A549 (cell line): ENCODE measurements around the gene MON2.

Experiments
- CHD4 ChIP-seq: fragments of 200-600 bp; sonication (generic); IDR thresholded peaks from 2 replicates; pipeline ENCODE4 v1.6.1; 2016; ENCODE audit warnings: antibody characterized with exemption, mild to moderate bottlenecking, borderline replicate concordance
- EHMT2 ChIP-seq: fragments of 200-600 bp; sonication (generic); IDR thresholded peaks from 2 replicates; pipeline ENCODE4 v1.6.1; 2016; ENCODE audit warnings: antibody characterized with exemption, low read depth, mild to moderate bottlenecking, moderate library complexity
- EP300 ChIP-seq, 2 experiments: fragments of >200 bp; sonication (Bioruptor Twin); formaldehyde crosslinking; IDR thresholded peaks; 2 replicates in 1 of 2; 3 replicates in 1 of 2; pipeline ENCODE4 v1.6.1; 2016 to 2017
- HOXA7 ChIP-seq: fragments of 250-450 bp; sonication (Bioruptor Pico); IDR thresholded peaks from 2 replicates; pipeline ENCODE4 v1.5.0; 2020; ENCODE audit warnings: mild to moderate bottlenecking, moderate library complexity
- JUN ChIP-seq, 2 experiments: fragments of >200 bp; sonication (Bioruptor Twin); formaldehyde crosslinking; IDR thresholded peaks; 2 replicates in 1 of 2; 3 replicates in 1 of 2; pipeline ENCODE4 v1.6.1; 2016 to 2017
- MYC ChIP-seq: IDR thresholded peaks from 2 replicates; pipeline ENCODE4 v1.6.1; 2012; ENCODE audit warnings: mild to moderate bottlenecking, inconsistent platforms, low read length, improper control_type of control experiment, borderline replicate concordance
- POLR2A ChIP-seq: IDR thresholded peaks from 2 replicates; pipeline ENCODE4 v1.6.1; 2012; ENCODE audit warnings: mild to moderate bottlenecking, low read length
- RAD21 ChIP-seq, 2 experiments: fragments of >200 bp in 1 of 2; sonication (Bioruptor Twin) in 1 of 2; formaldehyde crosslinking in 1 of 2; IDR thresholded peaks in 1 of 2; conservative IDR thresholded peaks in 1 of 2; 2 replicates in 1 of 2; 3 replicates in 1 of 2; pipeline ENCODE4 v1.6.1; 2012 to 2018; ENCODE audit warnings: inconsistent platforms in 1 of 2
- RFX5 ChIP-seq: fragments of 450-650 bp; IDR thresholded peaks from 2 replicates; pipeline ENCODE4 v1.7.1; 2014; ENCODE audit warnings: antibody characterized with exemption, mild to moderate bottlenecking, moderate library complexity
- SMC3 ChIP-seq: fragments of >200 bp; sonication (Bioruptor Twin); formaldehyde crosslinking; IDR thresholded peaks from 3 replicates; pipeline ENCODE4 v1.6.1; 2018; ENCODE audit warnings: inconsistent platforms
- USF2 ChIP-seq: fragments of 450-650 bp; IDR thresholded peaks from 2 replicates; pipeline ENCODE4 v1.6.1; 2014; ENCODE audit warnings: antibody characterized with exemption
- TF ChIP-seq, protein P1 (sequence below): fragments of >200 bp; sonication (Bioruptor Twin); formaldehyde crosslinking; IDR thresholded peaks from 3 replicates; pipeline ENCODE4 v1.5.1; 2016
- TF ChIP-seq, protein P2 (sequence below): fragments of 200-600 bp; sonication (generic); IDR thresholded peaks from 2 replicates; pipeline ENCODE4 v1.6.1; 2016; ENCODE audit warnings: antibody characterized with exemption, mild to moderate bottlenecking, moderate library complexity

DNA sequence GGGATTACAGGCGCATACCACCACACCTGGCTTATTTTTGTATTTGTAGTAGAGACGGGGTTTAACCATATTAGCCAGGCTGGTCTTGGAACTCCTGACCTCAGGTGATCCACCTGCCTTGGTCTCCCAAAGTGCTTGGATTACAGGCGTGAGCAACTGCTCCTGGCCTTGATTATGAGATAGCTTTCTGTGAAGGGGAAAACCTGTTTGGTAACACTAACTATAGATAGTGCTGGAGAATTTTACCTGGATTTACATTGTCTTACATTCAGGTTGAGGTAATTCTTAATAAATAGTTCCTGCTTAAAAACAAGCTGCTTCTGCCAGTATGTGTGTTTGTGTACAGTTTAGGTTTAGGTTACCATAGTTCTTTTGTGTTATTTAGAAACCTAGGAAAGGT is 77.1 kb downstream of the MON2 start:
- TF ChIP-seq, protein P1, sequence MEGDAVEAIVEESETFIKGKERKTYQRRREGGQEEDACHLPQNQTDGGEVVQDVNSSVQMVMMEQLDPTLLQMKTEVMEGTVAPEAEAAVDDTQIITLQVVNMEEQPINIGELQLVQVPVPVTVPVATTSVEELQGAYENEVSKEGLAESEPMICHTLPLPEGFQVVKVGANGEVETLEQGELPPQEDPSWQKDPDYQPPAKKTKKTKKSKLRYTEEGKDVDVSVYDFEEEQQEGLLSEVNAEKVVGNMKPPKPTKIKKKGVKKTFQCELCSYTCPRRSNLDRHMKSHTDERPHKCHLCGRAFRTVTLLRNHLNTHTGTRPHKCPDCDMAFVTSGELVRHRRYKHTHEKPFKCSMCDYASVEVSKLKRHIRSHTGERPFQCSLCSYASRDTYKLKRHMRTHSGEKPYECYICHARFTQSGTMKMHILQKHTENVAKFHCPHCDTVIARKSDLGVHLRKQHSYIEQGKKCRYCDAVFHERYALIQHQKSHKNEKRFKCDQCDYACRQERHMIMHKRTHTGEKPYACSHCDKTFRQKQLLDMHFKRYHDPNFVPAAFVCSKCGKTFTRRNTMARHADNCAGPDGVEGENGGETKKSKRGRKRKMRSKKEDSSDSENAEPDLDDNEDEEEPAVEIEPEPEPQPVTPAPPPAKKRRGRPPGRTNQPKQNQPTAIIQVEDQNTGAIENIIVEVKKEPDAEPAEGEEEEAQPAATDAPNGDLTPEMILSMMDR = no peak
- TF ChIP-seq EP300 (IDR thresholded peaks at IDR 0.05) (no peak), JUN (IDR thresholded peaks at IDR 0.05) (no peak), USF2 (no peak), EHMT2 (no peak), RFX5 (no peak), HOXA7 (CRISPR knock-in tag) (no peak), RAD21 (conservative IDR thresholded peaks at IDR 0.05 in 1 of 2, IDR thresholded peaks at IDR 0.05 in 1 of 2) (no peak), CHD4 (no peak), MYC (no peak), POLR2A (no peak), SMC3 (no peak)
- TF ChIP-seq, protein P2, sequence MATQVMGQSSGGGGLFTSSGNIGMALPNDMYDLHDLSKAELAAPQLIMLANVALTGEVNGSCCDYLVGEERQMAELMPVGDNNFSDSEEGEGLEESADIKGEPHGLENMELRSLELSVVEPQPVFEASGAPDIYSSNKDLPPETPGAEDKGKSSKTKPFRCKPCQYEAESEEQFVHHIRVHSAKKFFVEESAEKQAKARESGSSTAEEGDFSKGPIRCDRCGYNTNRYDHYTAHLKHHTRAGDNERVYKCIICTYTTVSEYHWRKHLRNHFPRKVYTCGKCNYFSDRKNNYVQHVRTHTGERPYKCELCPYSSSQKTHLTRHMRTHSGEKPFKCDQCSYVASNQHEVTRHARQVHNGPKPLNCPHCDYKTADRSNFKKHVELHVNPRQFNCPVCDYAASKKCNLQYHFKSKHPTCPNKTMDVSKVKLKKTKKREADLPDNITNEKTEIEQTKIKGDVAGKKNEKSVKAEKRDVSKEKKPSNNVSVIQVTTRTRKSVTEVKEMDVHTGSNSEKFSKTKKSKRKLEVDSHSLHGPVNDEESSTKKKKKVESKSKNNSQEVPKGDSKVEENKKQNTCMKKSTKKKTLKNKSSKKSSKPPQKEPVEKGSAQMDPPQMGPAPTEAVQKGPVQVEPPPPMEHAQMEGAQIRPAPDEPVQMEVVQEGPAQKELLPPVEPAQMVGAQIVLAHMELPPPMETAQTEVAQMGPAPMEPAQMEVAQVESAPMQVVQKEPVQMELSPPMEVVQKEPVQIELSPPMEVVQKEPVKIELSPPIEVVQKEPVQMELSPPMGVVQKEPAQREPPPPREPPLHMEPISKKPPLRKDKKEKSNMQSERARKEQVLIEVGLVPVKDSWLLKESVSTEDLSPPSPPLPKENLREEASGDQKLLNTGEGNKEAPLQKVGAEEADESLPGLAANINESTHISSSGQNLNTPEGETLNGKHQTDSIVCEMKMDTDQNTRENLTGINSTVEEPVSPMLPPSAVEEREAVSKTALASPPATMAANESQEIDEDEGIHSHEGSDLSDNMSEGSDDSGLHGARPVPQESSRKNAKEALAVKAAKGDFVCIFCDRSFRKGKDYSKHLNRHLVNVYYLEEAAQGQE = no peak
